HG03064 (cell line): ENCODE measurements around the gene ROR2.

Source experiments
- ATAC-seq: cut with Tn5 transposase; IDR thresholded peaks from one replicate; pipeline ENCODE4 v1.9.1; 2021; ENCODE audit warnings: low read depth; ENCODE audit not compliant: unreplicated experiment

Gene ROR2

GRCh38 chr9:91757782-91758181, 192.2 kb downstream of the ROR2 start:
- no peak for ATAC-seq

- ATAC-seq = no peak
Measured at GRCh38 chr9:91756510-91756780, 193.6 kb downstream of the ROR2 start.

- no peak for ATAC-seq
Measured at GRCh38 chr9:91755761-91756509, 194.1 kb downstream of the ROR2 start.

GRCh38 chr9:91753711-91754110, 196.3 kb downstream of the ROR2 start:
- no peak for ATAC-seq

DNA sequence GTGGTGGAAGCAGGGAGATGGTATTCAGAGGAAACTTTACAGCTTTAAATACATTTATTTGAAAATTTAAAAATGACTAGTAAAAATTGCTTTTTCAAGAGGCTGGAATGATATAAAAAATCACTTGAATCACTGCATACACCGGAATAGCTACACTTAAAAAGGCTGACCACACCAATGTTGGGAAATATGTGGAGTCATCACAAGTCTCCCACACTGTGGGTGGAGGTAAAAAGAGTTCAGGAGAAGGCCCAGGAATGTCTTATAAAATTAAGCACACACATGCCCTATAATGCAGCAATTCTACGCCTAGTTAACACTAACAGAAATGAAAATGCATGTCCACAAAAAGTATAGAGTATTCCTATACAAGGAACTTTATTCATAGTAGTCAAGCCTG, 198.1 kb downstream of the ROR2 start:
- no peak for ATAC-seq

DNA sequence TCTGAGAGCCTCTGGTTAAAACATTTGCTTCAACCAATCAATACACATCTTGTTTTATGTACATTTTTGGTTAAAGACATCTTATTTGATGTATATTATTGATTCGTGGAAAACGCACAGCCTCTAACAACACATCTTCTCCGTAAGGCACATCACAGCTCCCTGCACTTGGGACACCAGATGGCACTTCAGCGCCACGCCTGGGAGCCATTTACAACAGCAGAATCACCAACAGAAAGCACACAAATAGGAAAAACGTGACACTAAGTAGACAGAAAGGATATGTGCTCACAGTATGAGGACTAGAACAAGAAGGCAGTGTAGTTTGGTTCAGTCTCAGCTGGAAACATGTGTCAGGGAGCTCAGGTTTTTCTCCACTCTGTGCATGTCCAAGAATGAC, 199.7 kb downstream of the ROR2 start:
- ATAC-seq = no peak

- ATAC-seq = no peak
Measured at GRCh38 chr9:91746904-91747303, 203.1 kb downstream of the ROR2 start.

DNA sequence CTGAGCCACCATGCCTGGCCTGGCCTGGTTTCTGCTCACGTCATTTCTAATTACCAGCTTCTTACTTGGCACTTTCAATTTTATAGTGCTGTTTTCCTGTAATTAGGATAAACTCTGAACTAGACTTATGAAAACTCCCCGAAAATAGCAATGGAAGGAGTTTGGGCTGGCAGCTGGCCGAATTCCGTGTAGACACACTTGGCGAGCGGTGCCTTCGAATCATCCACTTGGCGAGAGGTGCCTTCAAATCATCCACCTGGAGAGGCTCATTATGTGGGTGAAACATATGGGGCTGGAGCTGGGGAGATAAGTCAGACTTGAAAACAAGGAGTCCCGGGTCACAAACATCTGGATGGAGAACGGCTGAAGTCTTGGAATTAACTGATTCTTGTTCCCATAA, 203.7 kb downstream of the ROR2 start:
- no peak for ATAC-seq

- ATAC-seq = no peak
Measured at GRCh38 chr9:91744114-91744513, 205.9 kb downstream of the ROR2 start.

DNA sequence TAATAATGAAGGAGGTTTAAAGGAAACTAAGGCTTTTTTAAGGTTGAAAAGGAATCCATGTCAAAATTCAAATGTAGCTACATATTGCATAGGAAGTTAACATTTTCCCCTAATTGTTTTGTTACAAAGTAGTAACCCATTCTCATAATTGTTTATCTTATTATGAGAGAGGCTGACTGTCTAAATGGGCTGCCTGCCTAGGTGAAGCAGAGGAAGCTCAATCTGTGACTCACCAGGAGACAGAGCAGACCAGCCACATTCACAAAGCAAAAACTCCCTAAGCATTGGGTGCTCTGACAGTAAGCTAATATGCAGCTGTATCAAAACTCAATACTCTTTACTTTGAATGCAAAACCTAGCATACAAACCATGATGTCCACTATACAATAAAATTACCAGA, 208.5 kb downstream of the ROR2 start:
- ATAC-seq = no peak

GRCh38 chr9:91740701-91741100, 209.3 kb downstream of the ROR2 start:
- no peak for ATAC-seq

DNA sequence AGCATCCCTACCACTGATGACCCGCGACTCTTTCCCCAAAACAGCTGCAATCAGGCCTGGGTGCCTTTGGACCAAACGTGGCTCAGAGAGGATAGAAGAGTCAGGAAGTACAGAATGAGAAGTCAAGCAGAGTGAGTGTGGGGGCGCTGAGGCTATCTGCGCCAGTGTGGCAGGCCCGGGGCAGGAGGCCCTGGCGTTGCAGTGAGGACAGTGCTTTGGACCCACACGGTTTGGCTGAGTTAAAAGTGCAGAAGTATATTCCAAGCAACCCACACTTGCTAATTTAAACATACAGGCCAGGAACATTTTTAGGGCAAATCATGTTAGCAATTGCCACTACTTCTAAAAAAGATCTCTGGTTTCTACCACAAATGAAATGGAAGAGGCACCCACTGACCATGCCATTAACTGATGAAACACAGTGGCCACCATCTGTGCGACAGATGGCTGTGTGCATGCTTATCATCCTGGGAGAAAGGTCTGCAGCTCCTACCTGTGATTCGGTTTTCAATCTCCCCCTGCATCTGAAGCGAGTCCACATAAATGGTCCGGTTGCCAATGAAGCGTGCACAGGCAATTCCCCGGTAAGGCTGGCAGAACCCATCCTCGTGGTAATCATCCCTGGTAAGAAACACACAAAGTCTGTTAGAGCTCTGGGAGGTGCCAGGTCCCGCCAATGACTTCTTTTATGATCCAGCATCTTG, 213.0 kb downstream of the ROR2 start:
- ATAC-seq = no peak

DNA sequence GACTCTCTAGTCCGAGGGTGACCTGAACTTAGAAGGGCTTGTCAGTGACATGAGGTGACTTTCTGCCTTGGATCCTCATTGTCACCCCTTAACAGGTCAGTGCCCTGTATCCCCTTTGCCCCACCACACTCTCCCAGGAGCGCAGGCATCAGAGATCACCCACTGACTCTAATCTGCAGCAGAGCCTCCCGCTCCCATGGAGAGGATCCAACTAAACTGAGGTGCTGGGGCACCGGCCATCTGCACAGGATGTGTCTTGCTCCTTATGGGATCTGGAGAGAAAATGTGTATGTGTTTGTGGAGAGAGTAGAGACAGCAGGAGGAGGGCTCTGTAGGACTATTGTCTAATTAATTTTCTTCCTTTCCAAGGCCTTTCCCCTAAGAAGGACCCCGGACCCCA, 213.7 kb downstream of the ROR2 start:
- ATAC-seq = no peak

GRCh38 chr9:91735049-91735448, 215.0 kb downstream of the ROR2 start:
- no peak for ATAC-seq

- ATAC-seq = no peak
Measured at GRCh38 chr9:91734371-91734981, 215.6 kb downstream of the ROR2 start.

GRCh38 chr9:91733006-91733624, 216.9 kb downstream of the ROR2 start:
- no peak for ATAC-seq

GRCh38 chr9:91732187-91733005, 217.6 kb downstream of the ROR2 start:
- no peak for ATAC-seq

DNA sequence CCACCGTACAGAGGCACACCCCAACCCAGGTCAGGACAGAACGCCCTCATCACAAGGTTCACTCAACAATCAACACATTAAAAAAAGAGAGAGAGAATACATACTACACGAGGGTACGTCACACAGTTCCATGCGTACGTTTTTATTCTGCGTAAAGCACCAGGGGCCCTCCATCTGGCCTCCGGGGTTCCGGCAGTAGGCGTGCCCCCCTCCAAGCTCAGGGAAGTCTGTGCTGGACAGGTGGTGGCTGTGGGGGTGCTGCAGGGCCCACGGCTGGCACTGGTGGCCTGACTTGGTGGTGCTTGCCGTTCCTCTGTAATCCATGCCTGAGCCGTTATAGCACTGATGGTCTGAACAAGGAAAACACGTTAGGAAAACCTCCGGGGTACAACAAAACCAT, 219.2 kb downstream of the ROR2 start:
- no peak for ATAC-seq

GRCh38 chr9:91729558-91729842, 220.5 kb downstream of the ROR2 start:
- ATAC-seq = no peak

GRCh38 chr9:91727972-91728371, 222.1 kb downstream of the ROR2 start:
- ATAC-seq = no peak

DNA sequence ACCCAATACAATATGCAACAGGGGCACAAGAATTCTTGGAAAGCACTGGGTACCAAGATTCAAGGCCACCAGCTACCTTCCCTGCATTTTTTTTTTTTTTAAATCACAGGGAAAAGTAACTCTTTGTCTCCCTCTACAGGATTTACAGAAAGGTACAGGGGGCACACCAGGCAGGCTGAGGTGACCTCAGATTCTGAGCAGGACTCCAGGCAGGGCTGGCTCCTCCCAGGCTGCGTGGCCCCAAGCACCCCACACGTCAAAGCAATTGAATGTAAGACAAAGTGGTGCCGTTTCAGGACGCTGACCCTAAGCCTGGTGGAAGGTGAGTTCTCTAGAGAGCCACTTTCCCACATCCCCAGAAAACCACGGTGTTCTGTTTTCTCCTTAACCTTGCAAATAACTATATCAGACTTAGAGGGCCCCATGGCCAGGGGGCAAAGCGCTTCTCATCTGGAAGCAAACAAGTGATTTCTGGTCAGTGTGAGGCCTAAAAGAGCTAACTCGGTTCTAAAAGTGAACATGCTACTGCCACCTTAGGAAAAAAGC, 222.6 kb downstream of the ROR2 start:
- ATAC-seq = no peak
